Activated naive CD4-positive, alpha-beta T cell treated with Interleukin-2 at 50 U/mL for 16 hours (primary cell): Measurements from ENCODE around the gene NEK7.

Source experiments
- DNase-seq: peaks from one replicate; pipeline ENCODE4 v3.0.0-alpha.2; 2020

Gene NEK7

DNA sequence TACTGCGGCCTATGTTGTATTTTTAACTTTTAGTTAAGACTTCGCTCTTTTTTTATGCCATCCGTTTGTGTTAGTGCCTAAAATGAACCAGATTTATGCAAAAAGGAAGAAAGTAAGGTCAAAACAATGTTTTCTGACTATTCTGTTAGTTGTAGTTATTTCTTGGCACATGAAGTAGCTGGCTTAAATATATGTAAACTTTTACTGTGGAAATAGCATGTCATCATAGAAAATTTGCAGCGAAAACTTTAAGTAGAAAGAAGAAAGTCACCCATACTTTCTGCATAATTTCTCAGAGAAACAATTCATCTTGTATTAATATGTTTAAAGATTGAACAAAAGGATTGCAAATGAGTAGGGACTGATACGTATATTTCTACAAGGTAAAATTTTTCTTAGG, 106.4 kb downstream of the NEK7 start:
- no peak for DNase-seq

DNA sequence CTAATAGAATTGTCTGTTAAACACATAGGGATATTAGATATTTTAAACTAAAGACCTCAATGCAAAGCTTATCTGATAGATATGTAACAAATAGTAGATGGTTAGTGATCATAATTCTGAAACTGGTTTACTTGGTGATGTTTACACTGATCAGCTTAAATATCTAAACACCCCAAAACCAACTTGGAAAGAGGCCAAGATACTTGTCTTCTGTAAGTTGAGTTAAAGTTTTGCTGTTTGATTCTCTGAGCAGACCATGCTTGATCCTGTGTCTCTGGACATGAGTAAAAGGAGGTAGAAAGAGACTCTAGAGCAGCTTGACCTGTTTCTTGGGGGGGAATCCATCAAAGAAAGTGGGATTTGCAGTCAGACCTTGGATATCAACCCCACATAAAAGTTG, 107.5 kb downstream of the NEK7 start:
- DNase-seq = no peak

DNA sequence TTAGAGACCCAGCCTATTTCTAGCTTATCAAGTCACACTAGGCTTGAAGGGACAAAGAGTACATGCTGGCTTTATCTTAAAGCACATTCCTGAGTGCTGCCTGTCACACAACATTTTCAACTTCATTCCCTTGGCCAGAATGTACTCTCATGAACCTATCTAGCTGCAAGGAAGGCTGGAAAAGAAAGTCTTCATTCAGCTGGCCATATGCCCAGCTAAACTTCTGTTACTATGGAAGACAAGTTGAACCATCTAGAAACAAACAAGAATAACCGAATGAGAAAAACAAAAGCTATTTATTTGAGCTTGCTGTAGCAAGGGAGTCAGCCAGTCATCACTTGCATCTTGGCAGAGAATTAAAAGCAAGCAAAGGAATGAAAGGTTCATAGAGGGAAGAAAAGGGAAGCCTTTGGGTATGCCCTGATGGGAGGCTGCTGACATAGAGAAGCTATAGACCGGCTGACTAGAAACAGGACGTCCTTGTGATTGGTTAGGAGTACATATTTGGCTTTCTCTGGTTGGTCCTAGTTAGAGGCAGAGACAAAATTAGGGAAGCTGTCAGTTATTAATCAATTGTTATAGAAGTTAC, 108.4 kb downstream of the NEK7 start:
- DNase-seq = no peak

DNA sequence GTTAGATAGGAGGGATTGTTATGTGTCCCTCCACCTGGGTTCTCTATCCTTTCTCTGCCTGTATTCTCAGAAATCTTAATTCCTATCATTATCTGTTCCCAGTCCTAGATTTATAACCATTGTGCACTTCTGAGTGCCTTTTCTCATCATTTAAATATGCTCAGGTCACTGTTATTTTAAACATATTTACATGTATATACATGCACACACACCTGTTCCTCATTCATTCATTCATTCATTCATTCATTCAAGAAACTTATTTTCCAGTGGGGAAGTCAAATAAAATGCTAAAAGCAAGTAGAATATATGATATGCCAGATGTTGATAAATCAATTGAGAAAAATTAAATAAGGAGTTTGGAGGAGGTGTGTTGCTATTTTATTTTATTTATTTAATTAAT, 110.3 kb downstream of the NEK7 start:
- no peak for DNase-seq

DNA sequence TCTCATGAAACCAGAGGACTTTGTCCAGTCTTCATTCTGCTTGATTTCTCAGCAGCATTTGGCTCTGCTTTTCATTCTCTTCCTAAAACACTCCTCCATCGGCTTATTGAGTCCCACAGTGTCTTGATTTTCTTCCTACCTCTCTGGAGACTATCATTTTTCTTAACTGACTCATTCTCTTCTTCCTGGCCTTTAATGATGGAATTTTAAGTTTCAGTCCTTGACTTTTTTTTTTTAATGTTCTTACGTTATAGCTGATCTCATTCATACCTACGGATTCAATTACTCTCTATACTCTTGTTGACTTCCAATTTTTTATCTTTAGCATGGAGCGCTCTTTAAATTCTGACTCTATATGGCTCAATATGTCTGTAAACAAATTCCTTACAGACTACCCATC, 111.1 kb downstream of the NEK7 start:
- no peak for DNase-seq

DNA sequence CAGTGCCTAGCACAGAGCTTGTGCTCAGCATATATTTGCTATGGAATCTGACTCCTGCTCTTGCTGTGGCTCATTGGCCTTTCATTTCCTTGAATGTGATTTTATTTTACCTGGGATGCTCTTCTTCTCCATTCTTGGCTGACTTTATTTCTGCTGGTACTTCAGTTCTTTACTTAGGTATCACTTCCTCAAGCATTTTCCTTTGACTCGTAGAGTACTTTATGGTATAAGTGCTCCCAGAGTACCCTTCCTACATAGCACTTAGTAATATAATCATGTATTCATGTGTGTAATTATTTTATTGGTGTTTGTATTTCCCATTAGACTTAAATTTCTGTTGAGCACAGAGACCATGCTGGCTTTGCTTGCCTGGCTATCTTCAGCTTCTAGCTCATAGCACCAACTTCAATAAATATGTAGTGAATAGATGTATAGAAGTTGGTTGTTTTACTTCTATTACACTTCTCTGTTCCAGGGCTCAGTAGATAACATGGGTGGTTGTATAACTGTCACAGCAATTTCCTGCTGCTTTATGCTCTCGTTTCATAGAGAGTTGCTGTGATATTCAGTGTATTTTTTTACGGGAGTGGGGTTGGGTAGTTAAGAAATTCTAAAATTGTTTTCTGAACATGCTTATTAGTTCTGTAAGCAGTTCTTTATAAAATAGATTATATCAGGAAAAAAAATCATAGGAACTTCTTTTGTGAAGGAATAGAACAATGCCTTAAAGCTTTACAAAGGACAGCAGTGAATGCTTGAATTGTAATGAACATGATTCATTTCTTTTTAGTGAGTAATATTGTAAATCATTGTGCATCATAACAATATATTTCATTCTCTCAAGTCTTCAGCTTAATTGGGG, 112.2 kb downstream of the NEK7 start:
- DNase-seq = no peak

DNA sequence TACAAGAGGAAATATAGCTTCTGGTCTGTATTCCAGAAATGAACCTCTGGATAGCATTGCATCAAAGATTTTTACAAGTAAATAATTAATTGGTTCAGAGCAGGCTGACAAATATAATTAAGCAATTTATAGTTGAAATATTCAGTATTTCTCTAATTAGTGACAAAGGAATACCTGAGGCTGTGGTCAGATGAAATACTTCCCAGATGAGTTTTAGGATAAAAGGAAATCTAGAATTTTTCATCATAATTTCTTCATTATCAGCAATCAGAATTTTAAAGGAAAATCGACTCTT, 112.8 kb downstream of the NEK7 start:
- DNase-seq = no peak

DNA sequence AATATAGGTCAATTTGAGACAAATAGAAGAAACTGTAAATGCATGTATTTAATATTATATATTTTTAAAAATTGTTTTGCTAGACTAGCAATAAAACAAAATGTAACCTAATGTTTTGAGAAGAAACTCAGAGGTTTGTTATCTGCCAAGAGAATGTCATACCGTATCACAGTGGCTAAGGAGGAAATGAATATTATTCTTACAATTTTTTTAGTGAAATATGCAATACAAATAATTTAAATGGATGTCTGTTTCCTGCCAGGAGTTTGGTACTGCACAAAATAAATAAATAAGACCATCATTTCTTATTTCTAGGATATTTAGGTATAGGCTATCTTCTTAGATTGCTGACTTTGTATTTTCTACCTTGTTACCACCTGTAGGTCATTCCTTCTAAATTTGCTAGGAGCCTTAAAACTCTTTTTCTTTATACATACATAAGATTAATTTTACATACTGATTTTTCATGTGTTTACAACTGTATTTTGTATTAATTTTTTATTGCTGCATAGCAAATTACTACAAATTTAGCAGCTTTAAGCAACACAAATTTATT, 113.6 kb downstream of the NEK7 start:
- no peak for DNase-seq

DNA sequence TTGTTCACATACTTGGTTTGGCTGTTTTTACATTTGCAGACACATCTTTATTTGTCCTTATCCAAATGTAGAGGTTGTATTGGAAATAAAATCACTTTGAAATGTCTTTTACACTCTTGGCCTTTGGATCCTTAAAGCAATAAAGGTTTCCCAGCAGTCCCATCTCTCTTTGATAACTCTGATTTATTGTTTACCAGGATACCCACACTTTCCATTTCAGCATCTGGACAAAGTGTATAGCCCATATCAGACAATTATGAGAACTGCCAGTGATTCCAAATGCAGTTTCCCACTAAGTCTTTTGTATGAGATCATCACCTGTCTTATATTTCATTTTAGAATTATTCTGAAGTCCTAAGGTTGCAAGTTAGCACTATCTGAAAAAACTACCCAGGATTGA, 114.7 kb downstream of the NEK7 start:
- DNase-seq = no peak

DNA sequence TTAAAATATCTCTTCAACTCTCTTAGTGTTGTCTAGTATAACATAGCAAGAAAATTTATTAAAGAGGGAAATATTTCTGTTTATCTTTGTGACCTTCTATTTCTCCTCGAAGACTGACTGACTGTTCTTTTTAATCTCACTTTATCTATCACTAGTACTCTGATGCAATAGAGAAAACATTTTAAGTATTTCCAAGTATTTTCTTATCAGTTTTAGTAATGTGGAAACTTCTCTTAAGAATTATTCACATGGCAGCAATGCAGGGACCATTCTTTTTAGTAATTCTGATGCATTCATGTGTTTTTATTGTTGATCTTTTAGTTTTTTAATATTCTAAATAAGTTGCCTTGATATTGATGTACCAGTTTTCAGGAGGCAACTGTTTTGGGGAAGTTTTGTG, 115.7 kb downstream of the NEK7 start:
- no peak for DNase-seq

DNA sequence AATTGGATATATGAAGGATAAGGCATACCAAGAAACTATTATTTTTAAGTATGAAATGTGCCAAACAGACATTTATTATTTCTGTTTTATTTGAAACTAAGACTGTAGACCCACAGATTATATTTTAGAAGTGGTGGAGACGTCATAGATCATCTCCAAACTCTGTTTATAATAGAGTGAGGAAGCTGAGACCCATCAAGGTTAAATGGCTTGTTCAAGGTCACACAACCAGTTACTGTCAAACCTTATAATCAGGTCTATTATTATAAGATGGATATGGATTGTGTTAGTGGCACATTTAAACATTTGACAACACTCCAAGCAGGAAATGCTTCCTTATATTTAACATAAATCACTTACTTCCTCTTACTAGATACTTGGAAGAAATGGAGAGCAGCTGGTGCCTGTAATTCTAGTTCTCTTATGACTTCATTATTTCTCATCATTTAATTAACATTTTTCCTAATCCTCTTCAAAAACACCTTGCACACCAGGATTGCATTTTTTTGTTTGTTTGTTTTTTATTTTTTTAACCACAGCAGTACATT, 117.0 kb downstream of the NEK7 start:
- no peak for DNase-seq

DNA sequence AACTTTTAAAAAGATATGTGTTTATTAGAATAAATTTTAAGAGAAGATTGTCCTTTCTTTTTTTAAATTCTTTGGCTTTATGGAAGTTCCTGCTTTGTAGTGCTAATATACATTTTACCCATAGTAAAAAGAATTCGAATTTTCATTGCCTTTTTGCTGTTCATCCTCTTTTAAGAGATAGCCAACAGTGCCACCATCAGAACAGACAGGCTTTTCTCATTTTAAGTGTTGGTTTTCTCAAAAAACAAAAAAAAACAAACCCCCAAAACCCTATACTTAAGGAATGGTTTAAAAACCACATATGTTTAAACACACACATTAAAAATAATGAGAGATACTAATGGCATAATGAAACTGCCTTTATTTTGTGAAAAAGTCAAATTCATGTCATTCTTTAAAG, 118.8 kb downstream of the NEK7 start:
- no peak for DNase-seq

DNA sequence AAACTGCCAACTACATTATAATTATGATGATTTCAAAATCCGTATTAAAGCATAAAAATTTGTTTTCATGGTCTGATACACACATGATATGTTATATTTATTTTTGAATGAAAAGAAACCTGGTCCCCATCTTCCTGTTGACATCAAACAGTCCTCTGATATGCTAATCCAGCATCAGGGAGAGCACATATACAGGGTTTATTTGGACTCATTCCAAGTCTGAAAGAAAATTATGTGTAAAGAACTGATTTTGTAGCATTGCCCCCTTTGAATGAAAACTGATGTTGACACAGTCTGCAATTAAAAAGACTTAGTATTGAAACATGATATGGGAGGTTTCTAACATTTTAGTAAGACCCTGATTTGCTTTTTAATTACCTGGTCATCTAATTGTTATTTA, 119.4 kb downstream of the NEK7 start:
- DNase-seq = no peak

DNA sequence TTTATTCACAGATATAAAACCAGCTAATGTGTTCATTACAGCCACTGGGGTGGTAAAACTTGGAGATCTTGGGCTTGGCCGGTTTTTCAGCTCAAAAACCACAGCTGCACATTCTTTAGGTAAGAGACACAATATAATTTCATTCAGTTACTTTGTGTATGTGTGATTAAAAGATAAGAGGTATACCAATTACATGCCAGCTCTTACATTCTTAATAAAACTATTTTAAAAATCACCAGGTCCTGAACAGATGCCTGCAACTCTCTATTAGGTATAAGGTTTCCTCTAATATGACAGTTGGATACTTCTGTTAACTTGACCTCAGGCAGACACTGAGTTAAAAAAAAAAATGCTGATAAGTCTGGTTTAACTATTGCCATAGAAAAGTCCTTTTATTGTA, 122.1 kb downstream of the NEK7 start:
- DNase-seq = no peak

DNA sequence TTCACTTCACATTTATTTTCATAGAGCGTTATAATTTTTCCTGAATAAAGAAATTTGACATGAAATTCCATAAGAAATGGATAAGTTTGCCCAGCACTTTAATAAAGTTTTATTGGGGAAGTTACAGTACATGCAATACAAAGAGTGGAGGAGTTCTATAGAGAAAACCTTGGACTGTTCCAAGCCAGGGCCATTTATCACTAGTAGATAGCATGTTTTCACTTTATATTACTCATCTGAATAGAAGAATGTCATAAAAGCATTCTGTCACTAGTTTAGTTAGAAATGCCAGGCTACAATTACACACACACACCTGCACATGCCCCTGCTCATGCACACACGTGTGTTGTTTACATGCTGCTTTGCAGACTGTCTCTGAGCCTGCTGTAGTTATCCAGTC, 123.3 kb downstream of the NEK7 start:
- DNase-seq = no peak

DNA sequence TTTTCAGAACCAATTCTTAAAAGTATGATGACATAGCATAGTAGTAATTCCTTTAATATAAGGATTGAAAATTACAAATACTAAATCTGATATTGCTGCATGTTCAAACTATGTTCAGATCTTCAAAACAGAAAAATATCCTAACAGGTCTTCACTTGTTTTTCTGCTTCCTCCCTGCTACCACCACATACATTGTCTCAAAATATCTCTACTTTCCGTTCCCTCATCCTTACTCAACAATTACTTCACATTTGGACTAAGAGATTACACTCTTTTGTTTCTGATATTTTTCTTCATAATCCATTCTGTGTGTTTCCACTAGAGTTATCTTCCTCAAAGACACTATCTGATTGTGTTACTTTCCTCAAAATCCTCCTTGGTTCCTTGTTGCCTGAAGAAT, 125.1 kb downstream of the NEK7 start:
- DNase-seq = no peak

DNA sequence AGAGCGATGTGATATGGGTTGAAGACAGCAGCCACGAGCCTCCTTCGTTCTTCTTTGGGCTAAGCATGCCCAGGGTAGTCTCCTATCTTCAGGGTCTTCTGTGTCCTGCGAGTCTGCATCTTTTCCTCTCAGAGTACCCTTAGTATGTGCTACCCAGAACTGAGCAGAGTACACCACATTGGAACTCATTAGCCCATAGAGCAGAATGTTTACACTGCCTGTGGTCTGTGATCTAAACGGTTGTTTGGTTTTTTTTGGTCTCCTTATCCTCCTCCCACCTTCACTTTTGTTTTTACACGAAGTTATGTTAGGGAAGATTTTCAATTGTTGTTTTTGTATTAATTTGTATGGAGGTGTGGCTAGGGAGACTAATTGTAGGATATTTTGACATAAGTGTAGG, 126.4 kb downstream of the NEK7 start:
- DNase-seq = no peak

DNA sequence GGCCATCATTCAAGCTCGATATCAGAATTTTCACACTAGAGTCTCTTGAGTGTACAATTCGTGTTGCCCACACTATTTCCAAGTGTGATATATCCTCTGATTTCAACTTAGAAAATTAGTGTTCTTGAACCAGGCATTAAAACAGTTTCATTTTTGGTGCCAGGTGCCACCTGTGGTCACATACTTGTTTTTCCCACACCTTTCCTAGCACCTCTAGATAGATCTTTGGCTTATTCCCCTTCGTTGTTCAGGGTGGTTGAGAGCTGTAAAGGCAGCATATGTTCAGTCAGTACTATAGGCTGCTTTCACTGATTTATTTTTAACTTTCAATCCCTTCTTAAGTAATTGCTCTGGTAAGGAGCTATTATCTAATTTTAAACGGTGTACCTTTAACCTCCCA, 131.1 kb downstream of the NEK7 start:
- no peak for DNase-seq

DNA sequence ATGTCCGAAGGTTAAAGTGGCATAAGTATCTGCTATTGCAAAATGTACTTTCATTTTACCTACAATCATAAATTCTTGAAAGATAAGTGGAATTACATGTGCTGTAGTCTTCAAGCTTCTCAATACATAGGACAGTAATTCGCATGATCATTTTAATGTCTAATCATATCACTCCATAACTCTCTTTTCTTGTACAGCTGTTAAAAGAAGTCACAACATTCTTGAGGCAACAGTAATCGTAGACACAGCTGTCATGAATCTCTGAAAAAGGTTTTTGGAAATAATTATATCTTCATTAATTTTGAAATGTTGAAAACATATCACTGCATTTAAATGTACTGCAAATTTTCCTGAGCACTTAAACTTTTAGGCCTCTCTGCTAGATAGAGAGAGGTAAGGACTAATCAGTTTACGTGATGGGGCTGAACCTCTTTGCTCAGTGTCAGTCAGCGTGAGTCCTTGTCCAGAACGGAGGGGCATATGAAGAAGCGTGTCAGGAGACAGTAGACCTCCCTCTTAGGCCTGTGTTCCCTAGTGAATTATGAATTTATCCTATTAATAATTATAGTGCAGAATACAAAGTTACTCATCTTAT, 133.4 kb downstream of the NEK7 start:
- no peak for DNase-seq

DNA sequence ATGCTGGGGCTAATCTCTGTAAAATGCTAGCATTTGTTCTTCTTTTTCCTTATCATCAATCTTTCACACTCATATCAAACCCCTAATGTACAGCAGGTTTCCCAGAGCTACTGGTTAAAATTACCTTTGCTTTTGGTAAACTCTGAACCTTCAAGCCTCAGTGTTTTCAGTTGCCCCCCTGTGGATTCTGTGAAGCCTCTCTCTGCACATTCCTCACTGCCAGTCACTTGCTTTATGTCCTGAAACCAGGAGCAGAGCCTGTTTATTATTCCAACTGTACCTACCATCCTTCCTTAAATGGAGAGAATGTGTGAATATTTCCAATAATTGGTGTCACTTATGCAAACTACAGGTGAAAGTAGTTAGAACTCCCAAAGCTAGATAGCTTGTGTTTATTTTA, 134.2 kb downstream of the NEK7 start:
- no peak for DNase-seq

DNA sequence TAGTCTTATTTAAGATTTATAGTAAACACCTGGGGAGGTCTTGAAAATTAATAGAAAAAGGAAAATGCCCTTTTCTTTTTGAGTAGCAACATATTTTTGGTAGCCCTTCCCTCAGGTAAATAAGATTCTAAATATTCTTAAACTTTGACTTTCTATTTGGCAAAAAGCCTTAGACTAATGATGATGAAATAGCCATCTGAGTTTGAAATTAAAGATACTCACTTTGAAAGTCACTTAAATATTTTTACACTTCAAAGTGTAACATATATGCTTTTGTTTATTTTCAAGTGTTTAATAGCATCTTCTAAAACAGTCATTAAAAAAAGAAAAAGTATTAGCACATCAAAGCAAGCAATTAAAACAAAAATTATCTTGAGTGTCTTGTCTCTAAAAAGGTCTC, 135.1 kb downstream of the NEK7 start:
- no peak for DNase-seq

DNA sequence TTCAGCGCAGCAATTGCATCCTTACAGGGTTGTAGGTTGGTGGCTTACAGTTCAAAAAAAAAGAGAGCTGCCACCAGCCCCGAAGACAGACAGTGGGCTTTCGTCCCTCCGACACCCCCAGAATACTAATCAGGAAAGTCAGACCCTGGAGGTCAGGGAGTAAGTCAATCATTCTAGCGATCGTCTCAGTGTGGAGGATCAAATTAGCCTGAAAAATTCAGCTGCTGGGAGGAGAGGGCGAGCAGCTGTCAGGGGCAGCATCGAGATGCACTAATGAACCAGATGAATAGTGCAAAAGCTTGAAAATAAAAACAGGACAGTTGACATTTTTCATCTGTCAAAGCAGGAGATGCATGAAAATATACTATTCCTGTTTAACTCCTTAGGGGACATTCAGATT, 138.4 kb downstream of the NEK7 start:
- DNase-seq = no peak

DNA sequence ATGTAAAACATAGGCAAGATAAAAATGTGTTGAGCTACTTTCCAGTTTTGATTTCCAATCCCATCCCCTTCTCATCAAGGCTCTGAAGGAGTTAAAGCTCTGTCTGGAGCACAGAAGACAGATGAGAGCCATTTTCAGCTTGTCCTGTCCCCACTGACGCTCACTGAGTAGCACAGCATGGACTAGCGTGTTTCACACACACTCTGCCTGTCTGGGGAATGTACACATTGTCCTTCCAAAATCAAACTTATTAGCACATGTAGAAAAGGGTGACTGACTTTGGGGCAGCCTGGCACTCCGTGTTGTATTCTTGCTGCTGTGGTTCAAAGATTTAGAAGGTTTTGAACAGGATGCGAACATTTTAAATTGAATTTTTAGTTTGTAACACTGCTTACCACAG, 139.2 kb downstream of the NEK7 start:
- DNase-seq = no peak

DNA sequence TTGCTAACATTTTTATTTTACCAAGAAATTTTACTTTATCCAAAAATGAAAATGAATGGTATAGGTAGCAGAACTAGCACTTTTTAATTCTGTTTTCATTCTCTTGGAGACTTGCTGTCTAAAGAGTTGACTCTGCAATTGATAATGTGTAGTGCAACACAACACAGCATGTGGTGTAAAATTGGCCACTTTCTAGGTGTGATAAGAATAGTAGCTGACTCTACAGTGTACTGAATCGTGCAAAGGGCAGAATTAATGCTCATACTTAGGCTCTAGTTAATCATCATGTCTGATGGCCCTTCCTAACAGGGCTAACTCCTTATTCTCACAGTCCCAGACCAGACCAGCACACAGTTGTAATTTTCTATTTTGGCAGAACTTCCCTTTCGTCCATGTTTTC, 140.5 kb downstream of the NEK7 start:
- no peak for DNase-seq
